ENCODE measurements around the gene REV3L. TPM values are rescaled to one million over a fixed set of nuclear protein-coding genes. Genes with fewer than 3 reads are reported as not detected.
A peak's percentile ranks its signal among the peaks of the same experiment; 100 is the strongest.

REV3L gene
- total RNA-seq, 4 donors from 2014 or later = 25.9 to 79.1 (median 49.0) TPM

DNA sequence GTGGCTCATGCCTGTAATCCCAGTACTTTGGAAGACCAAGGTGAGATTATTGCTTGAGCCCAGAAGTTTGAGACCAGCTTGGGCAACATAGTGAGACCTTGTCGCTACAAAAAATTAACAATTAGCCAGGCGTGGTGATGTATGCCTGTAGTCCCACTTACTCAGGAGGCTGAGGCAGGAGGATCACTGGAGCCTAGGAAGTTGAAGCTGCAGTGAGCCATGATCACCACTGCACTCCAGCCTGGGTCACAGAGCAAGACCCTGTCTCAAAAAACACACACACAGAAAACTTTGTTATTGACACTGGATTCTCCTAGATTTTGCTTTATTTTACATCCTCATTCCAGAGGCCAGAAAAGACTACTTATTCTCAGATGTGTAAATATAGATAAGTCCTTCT lies 9.5 kb upstream of the REV3L start:
- no peak for DNase-seq
- in situ Hi-C loops (cut with MboI; ENCODE audit: low sequenced_read_pairs in 4 of 4) = no loop called here

DNA sequence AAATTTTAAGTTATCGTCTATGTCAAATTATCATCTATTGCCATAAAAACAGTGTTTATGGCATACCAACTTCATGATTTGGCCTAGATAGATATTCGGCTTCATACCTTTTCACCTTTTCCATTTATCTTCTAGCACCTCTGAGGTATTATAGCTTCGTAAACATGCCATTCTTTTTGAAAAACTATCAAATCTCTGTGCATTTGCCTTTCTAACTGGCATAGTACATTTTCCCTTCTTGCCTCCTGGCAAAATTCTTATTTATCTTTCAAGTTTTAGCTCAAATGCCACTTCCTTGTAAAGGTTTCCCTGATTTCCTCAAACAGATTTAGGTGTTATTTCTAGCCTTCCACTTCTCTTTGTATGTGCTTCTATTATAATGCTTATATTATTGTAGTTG lies 7.0 kb upstream of the REV3L start:
- TF ChIP-seq POLR2A (IDR thresholded peaks at IDR 0.05) = no peak
- TF ChIP-seq, protein P1, sequence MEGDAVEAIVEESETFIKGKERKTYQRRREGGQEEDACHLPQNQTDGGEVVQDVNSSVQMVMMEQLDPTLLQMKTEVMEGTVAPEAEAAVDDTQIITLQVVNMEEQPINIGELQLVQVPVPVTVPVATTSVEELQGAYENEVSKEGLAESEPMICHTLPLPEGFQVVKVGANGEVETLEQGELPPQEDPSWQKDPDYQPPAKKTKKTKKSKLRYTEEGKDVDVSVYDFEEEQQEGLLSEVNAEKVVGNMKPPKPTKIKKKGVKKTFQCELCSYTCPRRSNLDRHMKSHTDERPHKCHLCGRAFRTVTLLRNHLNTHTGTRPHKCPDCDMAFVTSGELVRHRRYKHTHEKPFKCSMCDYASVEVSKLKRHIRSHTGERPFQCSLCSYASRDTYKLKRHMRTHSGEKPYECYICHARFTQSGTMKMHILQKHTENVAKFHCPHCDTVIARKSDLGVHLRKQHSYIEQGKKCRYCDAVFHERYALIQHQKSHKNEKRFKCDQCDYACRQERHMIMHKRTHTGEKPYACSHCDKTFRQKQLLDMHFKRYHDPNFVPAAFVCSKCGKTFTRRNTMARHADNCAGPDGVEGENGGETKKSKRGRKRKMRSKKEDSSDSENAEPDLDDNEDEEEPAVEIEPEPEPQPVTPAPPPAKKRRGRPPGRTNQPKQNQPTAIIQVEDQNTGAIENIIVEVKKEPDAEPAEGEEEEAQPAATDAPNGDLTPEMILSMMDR (IDR thresholded peaks at IDR 0.05 in 4 of 5, conservative IDR thresholded peaks at IDR 0.05 in 1 of 5) = no peak
- intact Hi-C loops (cut with DNase I; ENCODE audit: low total_unique reads) = no loop called here
- Histone ChIP-seq H3K4me3 (no peak overlapping the region), H3K9me3 (no peaks in the 10 kb centered on the region), H3K27me3 (no peaks in the 10 kb centered on the region), H3K27ac (no peak overlapping the region), H3K4me1 (peaks cover 4 to 10% of the 10 kb centered on the region in 2 donors), H3K36me3 (no peaks in the 10 kb centered on the region)
- ATAC-seq (no peak), DNase-seq (no peak)
- in situ Hi-C loops (cut with MboI; ENCODE audit: low sequenced_read_pairs in 4 of 4) = no loop called here

More for the DNA sequence above, 9.5 kb upstream of the REV3L start:
- TF ChIP-seq, protein P1 (IDR thresholded peaks at IDR 0.05 in 4 of 5, conservative IDR thresholded peaks at IDR 0.05 in 1 of 5) = no peak
- no peak for TF ChIP-seq POLR2A (IDR thresholded peaks at IDR 0.05)
- ATAC-seq = no peak
- Histone ChIP-seq H3K36me3 (no peaks in the 10 kb centered on the region), H3K4me3 (no peak overlapping the region), H3K27me3 (no peaks in the 10 kb centered on the region), H3K9me3 (no peaks in the 10 kb centered on the region), H3K27ac (no peak overlapping the region), H3K4me1 (peaks cover 0 to 7% of the 10 kb centered on the region in 2 donors)
- intact Hi-C loops (cut with DNase I; ENCODE audit: low total_unique reads) = no loop called here

DNA sequence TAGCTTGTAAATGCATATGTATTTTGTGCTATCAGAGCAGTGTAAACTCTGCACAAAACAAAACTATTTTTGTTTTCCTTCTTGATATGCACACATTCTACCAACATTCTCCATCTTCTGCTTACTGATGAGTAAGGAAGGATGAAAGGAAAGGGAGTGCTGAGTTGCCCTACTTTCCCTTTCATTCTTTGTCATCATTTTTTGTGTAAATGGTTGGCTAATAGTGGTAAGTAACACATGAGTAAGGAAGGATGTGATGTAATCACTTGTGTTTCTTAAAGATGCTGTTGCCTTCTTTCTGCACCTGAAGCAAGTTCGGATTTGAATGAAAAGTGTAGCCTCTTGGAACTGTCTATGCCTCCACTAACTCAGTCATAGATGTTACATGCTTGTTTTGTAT lies 4.6 kb upstream of the REV3L start:
- ATAC-seq (no peak), DNase-seq (no peak)
- H3K27me3 ChIP-seq = no peaks in the 10 kb centered on the region
- TF ChIP-seq, protein P1 (IDR thresholded peaks at IDR 0.05 in 4 of 5, conservative IDR thresholded peaks at IDR 0.05 in 1 of 5) = no peak
- TF ChIP-seq POLR2A (IDR thresholded peaks at IDR 0.05) = no peak
- no peak overlapping the region for H3K4me3 ChIP-seq
- H3K9me3 ChIP-seq = no peaks in the 10 kb centered on the region
- peaks cover 12 to 17% of the 10 kb centered on the region in 2 donors for H3K4me1 ChIP-seq
- in situ Hi-C loops (cut with MboI; ENCODE audit: low sequenced_read_pairs in 4 of 4) (loop anchor here in 1 of 4 donors (10.0 kb wide), 1 partner anchor 117 kb away; the partner anchor contains the start of gene TRAF3IP2), intact Hi-C loops (cut with DNase I; ENCODE audit: low total_unique reads) (loop anchor here (10.0 kb wide), 2 partner anchors 387 to 613 kb away; partner anchors contain the start of genes AMD1 and FYN)
- H3K27ac ChIP-seq = no peak overlapping the region
- no peaks in the 10 kb centered on the region for H3K36me3 ChIP-seq

DNA sequence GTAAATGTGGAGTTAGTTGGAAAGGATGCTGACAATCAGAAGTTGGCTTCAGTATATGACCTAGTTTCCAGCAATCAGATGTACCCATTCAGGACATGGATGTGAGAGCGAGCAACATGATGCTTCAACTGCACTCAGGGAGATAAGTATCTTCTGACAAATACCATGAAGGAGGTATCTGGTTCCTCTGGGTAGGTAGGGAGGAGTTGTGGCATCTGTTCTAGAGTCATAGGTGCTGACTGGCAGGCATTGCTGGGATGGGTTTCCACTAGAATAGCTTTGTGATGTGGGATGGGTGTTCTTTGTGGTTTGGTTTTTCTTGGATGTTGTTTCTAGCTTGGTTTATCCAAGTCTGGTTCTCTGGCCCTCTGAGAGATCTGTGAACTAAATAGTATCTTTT lies 3.9 kb upstream of the REV3L start:
- Histone ChIP-seq H3K4me3 (no peak overlapping the region), H3K36me3 (no peaks in the 10 kb centered on the region), H3K4me1 (peaks cover 12 to 17% of the 10 kb centered on the region in 2 donors), H3K27me3 (no peaks in the 10 kb centered on the region), H3K27ac (peak overlapping the region; percentile 64 to 100 (median 97)), H3K9me3 (no peaks in the 10 kb centered on the region)
- intact Hi-C loops (cut with DNase I; ENCODE audit: low total_unique reads) (loop anchor here (10.0 kb wide), 2 partner anchors 388 to 612 kb away; partner anchors contain the start of genes AMD1 and FYN), in situ Hi-C loops (cut with MboI; ENCODE audit: low sequenced_read_pairs in 4 of 4) (loop anchor here in 1 of 4 donors (10.0 kb wide), 1 partner anchor 118 kb away; the partner anchor contains the start of gene TRAF3IP2)
- no peak for TF ChIP-seq POLR2A (IDR thresholded peaks at IDR 0.05)
- TF ChIP-seq, protein P1 (IDR thresholded peaks at IDR 0.05 in 4 of 5, conservative IDR thresholded peaks at IDR 0.05 in 1 of 5) = no peak
- ATAC-seq (no peak), DNase-seq (peak in 1 of 2 donors; percentile 29)

Data from gastrocnemius medialis (tissue), 4 donors.